Activated CD8-positive, alpha-beta memory T cell treated with anti-CD3 and anti-CD28 coated beads, Interleukin-2, amount 50 U/mL, for 4 hours (primary cell): ENCODE data around the gene LRRC36.
A peak's percentile ranks its signal among the peaks of the same experiment; 100 is the strongest.
"Not testable (repeated sequence)": the region's sequence is repeated elsewhere in the genome, so short reads cannot be mapped to it uniquely, and the experiment has no call there.

ENCODE experiments used
- DNase-seq: peaks from one replicate; pipeline ENCODE4 v3.0.0-alpha.2; 2020

LRRC36 gene

DNA sequence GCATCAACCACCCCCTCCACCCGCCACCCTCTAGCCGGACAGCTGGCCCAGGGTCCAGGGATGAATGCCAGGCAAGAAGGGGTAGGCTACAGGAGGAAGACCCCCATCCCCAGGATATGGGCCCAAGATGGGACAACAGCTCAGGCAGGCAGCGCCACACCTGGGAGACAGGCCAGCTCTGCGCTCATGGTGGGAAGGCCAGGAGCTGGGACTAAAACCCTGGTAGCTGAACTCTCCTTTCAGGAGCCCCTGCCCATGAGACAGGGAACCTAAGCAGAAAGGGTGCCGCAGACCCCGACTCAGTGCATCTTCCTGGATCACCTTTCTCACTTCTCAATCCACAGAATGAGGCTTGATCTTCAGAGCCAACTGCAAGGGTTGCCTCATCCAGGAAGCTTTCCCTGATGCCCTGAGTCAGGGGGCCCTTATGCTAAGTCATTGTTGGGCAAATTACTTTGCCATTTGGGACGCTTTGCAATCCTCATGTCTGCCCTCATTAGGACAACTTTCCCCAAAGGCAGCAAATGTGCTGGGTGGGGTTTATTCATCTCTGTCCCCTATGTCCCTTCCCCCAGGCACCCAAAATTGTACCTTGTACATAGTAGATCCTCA is 80.7 kb downstream of the LRRC36 start:
- no peak for DNase-seq

DNA sequence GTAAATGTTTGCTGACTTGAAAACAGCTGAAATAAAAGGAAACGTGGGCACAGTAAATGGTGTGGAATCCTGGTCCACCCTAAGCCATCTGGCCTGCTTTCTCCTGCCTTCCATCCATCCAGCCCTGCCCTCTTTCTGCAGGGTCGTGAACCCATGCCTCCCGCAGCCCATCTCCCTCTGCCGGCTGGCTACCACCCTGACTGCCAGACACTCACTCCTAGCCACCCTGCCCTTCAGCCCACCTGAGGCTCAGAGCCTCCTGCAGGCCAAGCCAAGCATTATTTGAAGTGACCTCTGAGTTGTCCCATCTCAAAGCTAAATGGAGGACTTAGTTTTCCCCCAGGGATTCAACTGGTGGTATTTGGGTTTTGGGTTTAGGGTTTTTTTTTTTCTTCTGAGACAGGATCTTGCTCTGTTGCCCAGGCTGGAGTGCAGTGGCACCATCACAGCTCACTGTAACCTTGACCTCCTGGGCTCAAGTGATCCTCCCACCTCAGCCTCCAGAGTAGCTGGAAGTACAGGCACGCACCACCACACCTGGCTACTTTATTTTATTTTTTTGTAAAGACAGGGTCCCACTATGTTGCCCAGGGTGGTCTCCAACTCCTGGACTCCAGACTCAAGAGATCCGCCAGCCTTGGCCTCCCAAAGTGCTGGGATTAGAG is 81.3 kb downstream of the LRRC36 start:
- DNase-seq: no peak

DNA sequence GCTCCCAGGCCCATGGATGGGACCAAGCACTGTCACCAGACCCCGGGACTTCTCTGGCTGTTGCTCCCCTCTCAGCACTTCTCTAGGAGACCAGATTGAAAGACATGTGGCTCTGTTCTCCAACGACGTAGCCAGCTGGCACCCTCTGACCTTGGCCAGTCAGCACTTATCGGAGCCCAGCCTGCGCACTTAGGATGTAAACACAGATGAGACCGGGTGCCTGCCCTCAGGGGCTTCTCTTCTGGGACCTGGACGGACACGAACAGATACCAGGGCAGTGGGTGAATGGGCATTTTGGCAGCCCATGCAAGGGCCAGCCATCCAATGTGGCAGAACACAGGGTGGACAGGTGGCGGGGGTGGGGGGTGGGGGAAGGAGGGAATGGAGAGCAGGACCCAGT is 83.0 kb downstream of the LRRC36 start:
- no peak for DNase-seq

DNA sequence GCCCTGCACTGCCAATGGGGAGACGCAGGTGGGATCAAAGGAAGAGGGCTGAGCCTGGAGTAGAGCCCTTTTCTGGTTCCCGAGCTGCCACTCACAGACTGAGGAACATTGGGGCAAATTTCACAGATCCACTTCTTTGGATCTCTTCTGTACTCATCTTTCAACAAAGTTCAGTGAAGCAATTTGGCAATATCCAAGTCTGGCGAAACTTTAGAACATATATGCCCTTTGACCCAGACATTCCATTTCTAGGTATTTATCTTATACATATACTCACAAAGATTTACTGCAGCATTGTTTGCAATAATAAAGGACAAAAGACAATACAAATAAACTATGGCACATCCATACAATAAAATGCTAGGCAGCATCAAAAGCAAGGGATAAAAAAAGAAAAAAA is 84.7 kb downstream of the LRRC36 start:
- no peak for DNase-seq

DNA sequence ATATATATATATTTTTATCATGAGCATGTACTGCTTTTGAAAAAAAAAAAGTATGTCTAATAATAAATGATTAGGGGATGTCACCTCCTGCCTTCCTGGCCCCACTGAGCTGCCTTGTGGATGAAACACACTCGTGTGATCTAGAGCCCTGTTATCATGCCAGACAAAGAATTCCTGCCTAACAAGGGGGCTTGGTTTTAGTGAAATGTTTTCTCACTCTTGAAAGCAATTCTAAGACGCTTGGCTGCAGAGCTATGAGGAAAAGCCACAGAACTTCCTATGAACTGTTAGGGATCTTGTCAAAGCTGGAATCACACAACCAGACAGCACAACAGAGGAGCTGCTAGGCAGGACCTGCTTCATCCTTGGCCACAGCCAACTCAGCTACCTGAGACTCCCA is 85.7 kb downstream of the LRRC36 start:
- no peak for DNase-seq

DNA sequence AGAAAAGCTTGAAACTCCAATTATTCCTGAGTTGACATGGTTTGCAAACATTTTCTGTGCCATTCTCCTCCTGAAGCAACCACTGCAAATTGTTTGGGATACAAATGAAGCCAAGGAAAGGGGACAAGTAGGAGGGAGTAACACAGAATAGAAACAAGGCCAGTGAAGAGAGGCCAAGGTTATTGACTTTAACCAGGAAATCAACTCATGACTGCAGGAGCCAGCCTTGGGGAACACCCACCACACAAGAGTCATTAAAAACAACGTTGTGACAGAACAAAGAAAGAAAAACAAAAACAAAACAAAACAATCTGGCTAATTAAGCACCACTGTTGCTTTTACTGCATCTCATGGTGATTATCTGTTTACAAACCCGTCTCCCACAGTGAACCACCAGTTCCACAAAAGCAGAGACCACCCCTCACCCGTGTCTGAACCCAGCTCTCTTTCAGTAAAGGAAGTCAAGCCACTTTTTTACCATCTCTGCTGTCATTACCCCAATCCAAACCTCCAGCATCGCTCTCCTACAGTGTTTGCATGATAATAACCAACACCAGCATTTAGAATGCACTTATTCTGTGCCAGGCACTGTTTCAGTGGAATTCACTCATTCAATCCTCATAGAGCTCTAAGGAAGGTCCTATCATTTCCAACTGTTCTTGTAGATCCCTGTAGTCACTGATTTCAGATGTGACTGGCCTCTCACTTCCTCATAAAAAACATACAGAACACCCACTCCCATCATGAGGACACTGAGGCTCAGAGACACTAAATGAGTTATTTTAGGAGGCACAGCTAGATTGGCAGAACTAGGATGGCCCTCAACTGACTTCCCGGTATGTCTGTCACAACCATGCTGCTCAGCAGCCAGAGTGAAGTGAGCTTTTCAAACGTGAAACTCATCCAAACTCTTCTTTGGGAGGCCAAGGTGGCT is 87.6 kb downstream of the LRRC36 start:
- no peak for DNase-seq

DNA sequence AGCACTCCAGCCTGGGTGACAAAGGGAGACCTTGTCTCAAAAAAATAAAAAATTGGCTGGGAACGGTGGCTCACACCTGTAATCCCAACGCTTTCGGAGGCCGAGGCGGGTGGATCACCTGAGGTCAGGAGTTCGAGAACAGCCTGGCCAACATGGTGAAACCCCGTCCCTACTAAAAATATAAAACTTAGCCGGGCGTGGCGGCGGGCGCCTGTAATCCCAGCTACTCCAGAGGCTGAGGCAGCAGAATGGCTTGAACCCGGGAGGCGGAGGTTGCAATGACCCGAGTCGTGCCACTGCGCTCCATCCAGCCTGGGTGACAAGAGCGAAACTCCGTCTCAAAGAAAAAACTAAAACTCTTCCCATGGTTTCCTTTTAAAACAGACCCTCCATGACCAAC is 88.8 kb downstream of the LRRC36 start:
- not testable (repeated sequence) for DNase-seq

DNA sequence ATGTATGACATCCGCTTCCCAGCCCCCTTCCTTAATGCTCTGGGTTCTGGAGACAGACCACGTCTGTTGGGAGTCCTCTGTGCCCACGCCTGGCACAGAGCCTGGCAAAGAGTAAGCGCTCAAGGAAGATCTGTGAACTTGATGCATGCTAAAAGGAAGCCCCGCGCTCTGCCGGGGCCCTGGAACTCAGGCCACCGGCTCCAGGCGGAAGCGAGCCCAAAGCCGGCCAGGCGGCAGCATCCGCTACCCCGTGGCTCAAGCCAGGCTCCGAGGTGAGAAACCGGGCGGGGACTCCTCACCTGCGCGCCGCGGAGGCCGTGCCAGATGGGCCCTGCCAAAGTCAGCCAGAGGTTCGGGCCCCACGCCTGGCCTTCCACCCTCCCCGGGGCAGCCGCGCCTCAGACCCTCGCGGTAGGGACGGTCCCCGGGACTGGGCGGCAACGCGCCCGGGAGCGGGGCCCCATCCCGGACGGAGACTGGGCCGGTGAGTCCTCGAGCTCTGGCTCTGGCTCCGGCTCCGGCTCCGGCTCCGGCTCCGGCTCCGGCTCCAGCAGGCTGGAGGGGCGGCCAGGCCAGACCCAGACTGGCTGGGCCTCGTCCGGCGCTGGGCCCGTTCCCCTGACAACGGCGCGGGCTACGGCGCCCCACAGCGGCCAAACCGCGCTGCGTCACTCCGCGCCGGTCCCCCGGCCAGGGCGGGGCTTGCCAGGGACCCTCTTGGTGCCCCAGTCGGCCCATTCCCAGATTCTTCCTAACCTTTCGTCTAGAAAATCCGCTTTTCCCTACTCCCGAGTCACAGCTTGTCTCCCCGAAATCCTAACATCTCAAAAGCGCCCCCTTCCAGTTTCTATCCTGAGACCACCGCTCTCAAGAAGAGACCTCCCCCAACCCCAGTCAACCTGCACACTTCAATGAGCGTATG is 89.5 kb downstream of the LRRC36 start, which contains the start of gene ZDHHC1:
TSS of gene ZDHHC1 (minus strand) at position 606 of the 922 bp plus-strand sequence. CDS start 8,702 bp downstream, outside the sequence.
- peak; percentile 52 for DNase-seq

DNA sequence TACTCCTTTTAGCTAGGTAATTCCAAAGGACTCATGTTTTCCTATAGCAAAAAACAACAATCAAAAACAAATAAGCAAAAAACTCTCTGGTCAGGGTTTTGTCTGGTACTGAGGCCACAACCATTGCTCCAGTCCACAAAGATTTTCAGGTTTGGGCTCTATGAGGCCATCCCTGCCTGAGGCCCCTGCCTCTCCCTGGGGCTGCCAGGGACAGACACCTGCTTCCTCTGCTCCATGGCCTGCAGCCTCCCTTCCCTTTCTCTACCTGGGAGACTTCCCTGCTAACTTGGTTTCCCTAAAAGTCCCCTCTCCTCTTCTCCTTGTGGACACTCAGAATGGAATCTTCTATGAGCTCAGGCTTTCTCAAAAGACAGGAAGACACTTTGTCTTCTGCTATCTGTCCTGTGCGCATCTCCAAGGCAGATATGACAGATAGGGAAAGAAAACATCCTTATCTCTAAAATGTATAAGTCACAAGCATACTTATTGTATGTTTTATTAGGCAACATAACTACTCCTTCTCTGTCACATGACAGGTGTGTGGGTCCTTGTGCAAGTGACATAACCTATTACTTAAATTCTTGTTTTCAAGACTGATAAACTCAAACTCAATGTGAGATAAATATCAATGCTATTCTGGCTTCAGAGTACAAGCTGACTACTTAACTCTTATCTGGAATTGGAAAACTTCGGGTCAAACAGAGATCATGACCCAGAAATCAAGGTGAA is 90.9 kb downstream of the LRRC36 start:
- DNase-seq: no peak

DNA sequence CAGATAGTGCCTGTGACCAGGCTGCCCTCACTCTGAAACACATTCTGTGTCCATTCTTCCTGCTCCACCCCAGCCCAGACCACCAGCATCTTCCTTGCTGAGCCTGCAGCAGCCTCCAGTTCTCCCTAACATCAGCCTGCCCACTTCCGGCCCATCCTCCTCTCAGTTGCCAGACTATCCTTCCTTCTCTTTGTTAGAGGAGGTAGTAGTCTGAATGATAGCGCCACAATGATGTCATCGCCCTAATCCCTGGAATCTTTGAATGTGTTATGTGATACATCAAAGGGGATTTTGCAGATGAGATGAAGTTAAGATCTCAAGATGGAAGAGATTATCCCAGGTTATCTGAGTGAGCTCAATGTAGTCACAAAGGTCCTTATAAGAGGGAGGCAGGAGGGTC is 92.9 kb downstream of the LRRC36 start:
- no peak for DNase-seq

DNA sequence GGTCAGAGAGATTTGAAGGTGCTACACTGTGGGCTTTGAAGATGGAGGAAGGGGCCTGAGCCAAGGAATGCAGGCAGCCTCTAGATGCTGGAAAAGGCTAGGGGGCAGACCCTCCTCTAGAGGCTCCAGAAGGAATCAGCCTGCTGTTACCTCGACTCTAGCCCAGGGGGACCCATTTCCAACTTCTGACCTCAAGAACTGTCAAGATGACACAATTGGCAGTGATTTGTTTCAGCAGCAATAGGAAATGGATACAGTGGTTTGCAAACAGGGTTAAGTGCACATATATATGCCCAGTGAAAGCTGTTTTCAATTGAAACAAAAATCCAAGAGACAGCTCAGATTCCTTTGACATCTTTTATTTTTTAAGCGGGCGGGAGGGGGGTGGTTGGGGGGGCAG is 93.3 kb downstream of the LRRC36 start:
- DNase-seq: no peak

DNA sequence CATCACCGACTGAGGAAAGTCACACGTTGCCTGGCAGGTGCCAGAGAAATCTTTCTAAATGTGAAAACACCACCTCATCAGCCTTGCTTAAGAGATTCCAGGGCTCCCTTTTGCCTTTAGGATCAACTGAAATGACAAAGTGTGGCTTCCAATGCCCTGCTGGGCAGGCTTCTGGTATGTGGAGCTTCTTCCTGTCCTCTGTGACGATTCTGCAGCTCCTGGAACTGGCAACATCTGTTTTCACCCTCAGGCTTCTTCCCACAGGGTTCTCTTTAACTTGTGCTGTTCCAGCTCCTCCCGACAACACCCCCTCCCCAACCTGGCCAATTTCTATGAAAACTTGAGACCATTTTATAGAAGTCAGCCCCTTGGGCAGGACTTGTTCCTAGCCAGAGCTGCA is 94.4 kb downstream of the LRRC36 start:
- no peak for DNase-seq

DNA sequence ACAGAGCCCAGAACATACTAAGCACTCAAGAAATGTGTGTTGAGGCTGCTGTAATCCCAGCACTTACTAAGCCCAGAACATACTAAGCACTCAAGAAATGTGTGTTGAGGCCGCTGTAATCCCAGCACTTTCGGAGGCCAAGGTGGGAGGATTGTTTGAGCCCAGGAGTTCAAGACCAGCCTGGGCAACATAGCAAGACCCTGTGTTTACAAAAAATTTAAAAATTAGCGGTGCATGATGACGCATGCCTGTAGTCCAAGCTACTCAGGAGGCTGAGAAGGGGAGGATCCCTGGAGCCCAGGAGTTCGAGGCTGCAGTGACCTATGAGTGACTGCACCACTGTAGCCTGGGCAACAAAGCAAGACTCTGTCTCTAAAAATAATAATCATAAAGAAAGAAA is 96.4 kb downstream of the LRRC36 start:
- DNase-seq: no peak

DNA sequence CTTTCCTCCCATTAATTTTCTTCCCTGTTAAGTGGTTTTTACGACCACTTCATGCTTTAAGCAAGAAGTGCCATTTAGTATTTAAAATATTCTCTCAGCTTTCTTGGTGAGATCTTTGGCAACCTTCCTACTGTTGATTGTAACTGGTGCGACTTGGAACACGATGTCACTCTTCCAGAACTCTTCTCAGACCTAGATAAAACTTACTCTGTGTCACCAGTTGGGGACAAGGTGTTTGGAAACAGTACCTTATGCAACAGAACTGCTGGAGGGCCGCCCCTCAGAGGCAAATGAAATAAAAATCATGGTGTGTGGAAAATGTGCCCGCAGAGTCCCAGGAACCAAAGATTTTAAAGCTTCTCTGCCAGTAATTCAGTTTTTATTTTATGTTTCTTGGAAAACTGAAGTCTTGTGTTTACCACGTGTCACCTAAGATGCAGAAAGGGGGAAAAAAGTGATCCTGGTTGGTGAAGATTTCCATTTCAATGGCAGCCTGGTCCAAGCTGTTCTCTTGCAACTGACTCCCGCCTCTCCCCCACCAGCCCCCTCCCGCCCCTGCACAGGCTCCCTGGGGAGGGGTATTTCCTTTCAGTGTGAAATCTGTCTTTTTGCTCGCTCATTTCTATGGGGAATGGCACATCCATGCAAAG is 97.1 kb downstream of the LRRC36 start:
- no peak for DNase-seq

DNA sequence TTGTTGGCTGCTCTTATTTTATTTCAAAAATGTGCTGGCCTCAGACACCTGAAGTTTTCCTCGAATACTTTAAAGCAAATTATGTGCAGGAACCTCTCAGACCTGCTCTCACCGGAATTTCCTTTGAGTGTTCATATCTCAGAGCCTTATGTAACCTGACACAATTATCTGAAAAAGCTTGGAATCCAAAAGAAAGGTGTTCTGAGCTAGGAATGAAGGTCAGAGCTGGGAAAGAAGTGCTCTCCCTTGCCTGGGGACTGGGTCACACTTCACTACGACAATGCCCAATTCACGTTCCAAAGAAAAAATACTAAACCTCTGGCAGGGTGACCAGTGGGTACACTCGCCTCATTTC is 97.6 kb downstream of the LRRC36 start:
- DNase-seq: no peak

DNA sequence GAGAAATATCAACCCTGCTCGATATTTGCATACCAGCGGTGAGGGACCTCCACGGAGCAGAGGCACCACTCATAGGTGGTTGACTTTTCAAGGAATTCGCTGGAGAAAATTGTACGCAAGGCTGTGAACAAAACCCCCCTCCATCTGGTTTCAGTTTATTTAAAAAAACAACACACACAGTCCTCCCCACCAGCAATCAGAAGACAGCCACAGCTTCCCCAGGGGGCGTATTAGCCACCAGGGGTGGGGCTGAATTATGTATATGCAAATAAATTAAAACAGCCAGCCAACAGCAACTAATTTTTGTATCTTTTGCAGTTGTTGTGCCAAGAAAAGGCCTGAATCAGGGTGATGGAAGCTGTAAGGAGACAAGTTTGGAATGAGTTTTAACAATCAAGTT is 98.4 kb downstream of the LRRC36 start:
- no peak for DNase-seq

DNA sequence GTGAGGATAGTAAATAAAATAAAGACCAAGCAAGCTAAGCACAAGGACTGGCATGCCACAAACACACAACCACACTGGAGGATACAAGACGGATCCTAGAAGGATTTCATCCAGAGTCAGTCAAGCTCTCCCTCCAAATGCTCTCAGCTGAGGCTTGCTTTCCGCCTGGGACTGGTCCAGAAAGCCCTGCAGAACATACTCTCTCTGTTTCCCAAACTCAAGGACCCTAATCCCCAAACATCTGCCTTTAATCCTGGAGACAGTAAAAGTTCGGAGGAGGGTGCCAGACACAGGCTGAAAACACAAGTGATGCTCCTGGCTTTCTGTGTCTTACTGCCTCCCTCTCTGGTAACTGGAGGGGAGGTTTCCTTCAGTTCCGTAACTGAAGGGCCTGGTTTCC is 99.0 kb downstream of the LRRC36 start:
- DNase-seq: no peak

DNA sequence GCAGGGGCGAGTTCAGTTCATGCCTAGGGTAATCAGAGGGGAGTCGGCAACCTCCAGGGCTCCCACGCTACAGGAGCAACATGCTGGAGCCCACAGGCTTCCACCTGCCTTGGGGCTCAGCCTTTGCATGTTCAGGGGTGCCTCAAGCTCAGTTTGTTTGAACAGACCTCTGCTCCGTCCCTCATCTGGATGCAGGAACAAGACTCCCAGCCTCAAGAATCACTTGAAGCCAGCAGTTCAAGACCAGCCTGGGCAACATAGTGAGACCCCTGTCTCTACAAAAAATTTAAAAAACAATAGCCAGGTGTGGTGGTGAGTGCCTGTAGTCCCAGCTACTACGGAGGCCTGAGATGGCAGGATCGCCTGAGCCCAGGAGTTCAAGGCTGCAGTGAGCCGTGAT is 99.4 kb downstream of the LRRC36 start:
- no peak for DNase-seq

DNA sequence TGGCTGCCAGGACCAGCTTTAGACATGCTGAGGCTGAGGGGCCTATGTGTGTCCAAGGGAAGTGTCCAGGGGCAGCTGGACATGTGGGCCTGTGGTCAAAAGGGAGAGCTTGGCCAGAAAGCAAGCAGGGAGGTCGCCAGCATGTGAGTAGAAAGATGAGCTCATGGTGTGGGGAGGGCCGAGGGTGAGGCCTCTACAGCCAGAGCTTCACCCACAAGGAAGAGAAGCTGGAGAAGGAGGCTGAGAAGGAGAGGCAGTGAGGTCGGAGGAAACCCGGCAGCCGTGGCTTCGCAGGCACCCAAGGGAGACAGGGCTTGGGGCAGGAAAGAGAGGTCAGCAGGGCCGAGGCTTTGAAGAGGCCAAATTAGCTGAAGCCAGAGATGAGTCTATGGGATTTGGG is 100.3 kb downstream of the LRRC36 start:
- DNase-seq: no peak

DNA sequence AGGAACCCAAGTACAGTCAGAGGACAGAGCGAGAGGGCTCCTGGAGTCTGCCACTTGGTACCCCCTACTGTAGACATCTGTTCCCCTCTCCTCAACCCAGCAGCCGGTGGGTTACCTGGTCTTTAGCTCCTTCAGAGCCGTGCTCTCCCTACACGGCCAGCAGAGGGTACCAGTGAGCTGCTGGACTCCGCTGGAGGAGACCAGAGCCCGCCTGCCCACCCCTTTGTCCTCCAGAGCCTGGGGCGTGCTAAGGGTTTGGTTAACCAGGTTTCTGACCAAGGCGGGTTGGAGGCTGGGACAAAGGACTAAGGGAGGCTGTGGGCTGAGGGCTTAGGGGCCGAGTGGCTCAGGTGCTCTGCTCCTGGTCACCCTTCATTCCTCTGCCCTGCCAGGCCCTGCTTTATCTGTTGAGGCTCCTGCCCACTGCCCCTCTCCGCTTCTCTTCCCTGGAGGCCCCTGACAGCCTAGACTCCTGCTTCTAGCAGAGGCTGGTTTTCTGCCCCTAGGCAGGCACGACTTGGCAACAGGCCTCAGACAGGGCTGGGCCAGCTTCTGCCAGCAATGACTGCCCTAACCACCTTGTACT is 101.6 kb downstream of the LRRC36 start:
- peak; percentile 57 for DNase-seq
